Panc1 (cell line): Measurements from ENCODE around the gene ZFHX3.

Experiments
- POLR2AphosphoS5 ChIP-seq: IDR thresholded peaks from 2 replicates; pipeline ENCODE4 v1.6.1; 2012; ENCODE audit warnings: mild to moderate bottlenecking, low read depth, low read length, moderate library complexity
- REST ChIP-seq, 2 experiments: IDR thresholded peaks; 2 replicates each; pipeline ENCODE4 v1.6.1; 2011 to 2012; ENCODE audit warnings: low read depth in 2 of 2, control low read depth in 1 of 2, low read length in 1 of 2, mild to moderate bottlenecking in 1 of 2, moderate library complexity in 1 of 2; ENCODE audit not compliant: insufficient read depth in 1 of 2
- TCF7L2 ChIP-seq: IDR thresholded peaks from 2 replicates; pipeline ENCODE4 v1.6.1; 2011; ENCODE audit warnings: mild to moderate bottlenecking, low read depth, low read length, inconsistent platforms
- TF ChIP-seq, protein P1 (sequence below): fragments of 450-650 bp; IDR thresholded peaks from 2 replicates; pipeline ENCODE4 v1.5.1; 2017; ENCODE audit warnings: mild to moderate bottlenecking

DNA sequence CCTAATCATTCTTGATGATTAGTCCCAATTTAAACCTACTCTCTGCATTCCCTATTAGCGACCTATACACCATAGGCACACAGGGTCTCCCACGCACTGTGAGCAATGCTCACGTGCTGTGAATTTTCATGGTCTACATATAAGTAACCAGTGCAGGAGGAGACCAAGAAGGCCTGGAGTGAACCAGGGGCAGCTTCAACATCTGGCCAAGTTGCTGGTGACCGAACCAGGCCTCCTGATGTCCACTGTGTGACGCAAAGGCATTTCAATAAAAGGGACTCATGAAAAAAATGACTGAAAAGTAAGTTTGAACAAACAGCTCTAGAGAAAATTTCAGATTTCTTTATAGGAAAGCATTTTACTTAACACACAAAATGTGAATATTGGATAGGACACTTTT is 107.0 kb downstream of the ZFHX3 start:
- TF ChIP-seq, protein P1, sequence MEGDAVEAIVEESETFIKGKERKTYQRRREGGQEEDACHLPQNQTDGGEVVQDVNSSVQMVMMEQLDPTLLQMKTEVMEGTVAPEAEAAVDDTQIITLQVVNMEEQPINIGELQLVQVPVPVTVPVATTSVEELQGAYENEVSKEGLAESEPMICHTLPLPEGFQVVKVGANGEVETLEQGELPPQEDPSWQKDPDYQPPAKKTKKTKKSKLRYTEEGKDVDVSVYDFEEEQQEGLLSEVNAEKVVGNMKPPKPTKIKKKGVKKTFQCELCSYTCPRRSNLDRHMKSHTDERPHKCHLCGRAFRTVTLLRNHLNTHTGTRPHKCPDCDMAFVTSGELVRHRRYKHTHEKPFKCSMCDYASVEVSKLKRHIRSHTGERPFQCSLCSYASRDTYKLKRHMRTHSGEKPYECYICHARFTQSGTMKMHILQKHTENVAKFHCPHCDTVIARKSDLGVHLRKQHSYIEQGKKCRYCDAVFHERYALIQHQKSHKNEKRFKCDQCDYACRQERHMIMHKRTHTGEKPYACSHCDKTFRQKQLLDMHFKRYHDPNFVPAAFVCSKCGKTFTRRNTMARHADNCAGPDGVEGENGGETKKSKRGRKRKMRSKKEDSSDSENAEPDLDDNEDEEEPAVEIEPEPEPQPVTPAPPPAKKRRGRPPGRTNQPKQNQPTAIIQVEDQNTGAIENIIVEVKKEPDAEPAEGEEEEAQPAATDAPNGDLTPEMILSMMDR = no peak
- TF ChIP-seq POLR2AphosphoS5 (no peak), TCF7L2 (no peak), REST (IDR thresholded peaks at IDR 0.05; ENCODE audit: insufficient read depth in 1 of 2, low read depth in 2 of 2, low read length in 1 of 2) (no peak)
